NK-92 (cell line): Measurements from ENCODE around the gene MOB3B.

Source experiments
- DNase-seq: peaks from one replicate; lab custom pipeline; 2025; ENCODE audit not compliant: unreplicated experiment; lab: John Stamatoyannopoulos, UW

Gene MOB3B

DNA sequence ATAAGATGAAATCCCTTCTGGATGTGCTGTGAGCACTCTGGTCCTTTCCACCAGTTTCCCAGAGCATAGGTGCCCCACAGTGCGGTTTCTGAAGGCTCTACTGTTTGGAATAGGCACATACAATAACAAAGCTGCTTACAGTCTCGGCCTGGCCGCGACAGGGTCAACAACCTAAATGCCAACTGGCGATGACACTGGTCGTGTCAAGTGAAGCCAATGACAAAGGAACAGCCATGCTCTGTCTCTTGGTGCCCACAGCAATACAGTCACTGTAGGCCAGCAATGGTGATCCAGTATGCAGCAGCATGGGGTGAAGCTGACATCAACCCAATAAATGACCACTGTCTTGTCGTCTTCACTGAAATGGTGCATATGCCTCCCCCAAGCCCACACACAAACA, 184.8 kb downstream of the MOB3B start:
- DNase-seq = no peak

DNA sequence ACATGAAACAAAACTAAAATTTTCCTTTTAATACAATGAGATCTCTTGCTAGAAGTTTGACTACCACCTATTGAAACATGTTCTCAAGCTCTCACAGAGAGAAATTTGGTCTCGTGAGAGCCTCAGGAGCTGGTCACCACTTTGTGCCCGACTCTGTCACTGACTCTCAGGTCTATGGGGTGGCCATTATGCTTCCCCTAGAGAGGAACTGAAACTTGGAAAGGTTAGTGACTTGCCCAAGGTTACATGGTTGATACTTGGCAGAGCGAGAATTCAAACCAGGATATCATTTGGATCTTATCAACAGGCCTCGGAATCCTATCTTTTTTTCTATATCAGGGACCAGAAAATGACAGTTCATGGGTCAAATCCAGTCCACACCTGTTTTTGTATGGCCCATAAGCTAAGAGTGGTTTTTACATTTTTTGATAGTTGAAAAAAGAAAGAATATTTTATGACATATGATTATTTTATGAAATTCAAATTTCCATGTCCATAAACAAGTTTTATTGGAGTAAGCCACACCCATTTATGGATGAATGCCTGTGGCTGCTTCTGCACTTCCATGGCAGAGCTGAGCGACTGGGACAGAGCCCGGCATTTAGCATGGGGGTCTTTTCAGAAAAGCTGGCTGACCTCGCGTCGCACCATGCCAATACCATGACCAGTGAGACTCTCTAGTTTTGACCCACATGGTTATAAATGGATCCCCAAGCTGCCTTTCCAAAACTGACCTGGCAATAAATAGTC, 187.9 kb downstream of the MOB3B start:
- DNase-seq = no peak

DNA sequence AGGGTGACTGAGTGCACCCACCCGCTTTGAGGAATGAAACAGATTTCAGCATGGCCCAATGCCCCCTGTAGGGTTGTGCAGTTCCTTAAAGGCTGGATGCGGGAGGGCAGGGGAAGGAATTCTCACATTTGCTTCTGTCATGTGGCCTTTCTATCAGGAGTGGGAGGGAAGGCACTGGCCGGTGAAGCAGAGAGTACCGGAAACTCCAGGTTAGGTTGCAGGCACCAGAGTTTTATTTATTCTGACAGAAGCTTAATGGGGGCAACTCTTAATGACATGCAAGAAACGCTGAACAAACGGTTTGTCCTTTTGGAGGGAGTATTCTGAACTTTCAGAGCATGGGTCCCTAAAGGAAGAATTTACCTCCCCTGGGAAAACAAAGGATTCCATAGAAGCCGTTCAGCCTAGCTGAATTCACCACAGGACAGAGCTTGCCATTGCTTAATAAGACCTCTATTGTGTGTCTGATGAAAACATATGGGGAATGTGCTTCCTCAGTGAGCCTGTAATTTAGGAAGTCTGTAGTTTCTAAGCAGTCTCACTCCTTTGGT, 188.6 kb downstream of the MOB3B start:
- no peak for DNase-seq

DNA sequence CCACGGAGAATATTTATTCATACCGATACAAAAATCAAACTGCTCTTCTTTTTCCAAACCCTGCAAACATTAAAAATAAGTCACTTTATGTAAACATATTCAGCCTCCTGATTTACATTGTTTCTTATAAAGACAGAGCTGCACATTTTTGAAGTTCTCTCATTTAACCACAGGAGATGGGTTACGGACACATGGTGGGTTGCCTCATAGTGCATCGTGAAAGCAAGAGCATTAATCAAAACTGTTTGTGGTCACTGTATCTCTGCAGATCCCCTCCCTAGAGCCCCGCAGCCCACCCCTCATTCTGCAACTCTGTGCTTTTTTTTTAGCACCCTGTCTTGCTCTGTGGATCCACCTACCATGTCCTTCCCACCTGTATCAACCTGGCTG, 189.3 kb downstream of the MOB3B start:
- DNase-seq = no peak

DNA sequence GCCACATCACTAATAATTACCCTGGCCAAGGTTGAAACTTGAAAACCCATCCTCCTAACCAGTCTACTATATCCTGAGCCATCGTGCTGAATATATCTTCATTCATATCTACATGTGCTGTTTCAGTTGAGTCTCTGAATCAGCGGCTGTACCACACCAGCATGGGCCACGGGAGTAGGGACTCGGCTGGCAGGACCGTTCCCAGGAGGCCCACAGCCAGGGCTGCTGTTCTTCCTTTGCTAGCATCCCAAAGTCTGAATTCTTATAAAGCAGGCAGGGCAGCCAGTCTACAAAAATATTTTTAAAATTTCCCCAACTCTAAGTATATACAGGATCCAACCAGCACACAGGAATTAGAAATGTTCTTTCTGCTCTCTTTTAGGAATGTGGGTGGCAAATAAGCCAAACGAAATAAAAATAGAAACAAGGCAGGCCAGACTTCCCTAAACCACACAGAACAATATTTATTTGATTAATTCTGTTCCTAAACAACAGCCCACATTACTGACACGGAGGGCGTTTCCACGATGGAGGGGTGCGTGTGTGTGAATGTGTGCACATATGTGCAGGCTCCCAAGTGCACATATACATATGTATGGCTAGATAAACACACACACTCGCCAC, 189.8 kb downstream of the MOB3B start:
- no peak for DNase-seq

DNA sequence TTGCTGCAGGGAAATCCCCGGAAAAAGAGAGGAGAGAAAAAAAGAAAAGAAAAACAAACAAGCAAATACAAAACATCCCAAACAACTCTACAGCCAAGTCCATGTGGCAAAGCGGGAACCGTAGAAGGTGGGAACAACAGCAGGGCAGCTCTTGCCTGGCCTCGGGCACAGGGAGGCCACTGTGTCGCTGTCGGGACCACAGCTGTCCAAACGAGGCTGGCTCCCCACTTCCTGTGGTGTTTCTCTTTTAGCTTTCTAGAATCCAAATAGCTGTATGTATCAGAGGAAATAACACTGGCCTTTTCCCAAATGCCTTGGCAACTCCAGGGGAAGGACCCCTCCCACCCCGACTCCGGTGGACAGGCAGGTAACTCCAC, 191.1 kb downstream of the MOB3B start:
- no peak for DNase-seq

DNA sequence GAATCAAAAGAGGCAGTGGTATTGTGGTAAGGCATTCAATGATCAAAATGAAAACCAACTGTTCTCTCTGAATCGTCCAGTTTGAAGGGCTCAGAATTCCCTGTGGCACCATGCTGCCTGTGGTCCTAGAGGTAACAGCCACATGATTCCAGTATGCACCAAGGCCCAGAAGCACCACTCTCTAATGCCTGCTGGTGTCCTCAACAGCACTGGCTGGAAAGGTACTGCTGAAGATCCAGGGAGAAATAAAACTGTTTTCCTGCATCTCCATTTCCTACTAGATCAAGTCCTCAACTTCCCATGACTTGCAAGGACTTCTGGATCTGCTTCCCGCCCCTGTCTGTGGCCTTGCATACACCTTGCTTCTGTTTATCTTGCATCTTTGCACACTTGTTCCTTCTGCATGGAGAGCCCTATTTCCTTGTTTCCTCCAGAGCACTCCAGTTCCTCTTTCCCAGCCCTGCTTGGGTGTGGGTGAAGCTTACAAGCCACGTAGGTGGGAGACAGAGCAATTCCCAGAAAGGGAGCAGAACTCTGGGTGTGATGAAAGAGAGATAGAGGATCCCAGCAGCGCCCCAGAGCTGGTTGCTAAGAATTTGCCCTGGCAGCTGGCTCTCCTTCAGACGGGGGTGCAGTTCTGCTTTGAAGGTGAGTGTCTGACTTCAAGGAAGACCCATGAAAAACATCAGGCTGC, 191.6 kb downstream of the MOB3B start:
- no peak for DNase-seq

DNA sequence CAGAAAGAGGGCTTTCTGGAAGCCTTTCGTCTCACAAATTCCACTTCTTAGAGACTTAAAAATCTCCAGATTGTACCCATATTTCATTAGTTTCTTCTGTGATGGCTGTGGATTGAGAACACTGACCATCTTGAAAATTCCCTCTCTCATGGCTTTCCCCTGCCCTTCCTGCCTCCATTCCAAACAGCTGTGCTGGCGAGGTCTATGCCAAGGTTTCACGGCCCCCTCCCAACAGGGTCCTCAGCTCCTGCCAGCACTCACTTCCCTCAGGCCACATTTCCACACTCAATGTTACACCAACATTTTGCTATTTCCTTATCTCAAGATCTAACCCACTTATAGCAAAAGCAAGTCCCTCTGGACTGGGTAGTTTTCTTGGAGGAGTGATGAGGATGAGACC, 192.4 kb downstream of the MOB3B start:
- DNase-seq = no peak

DNA sequence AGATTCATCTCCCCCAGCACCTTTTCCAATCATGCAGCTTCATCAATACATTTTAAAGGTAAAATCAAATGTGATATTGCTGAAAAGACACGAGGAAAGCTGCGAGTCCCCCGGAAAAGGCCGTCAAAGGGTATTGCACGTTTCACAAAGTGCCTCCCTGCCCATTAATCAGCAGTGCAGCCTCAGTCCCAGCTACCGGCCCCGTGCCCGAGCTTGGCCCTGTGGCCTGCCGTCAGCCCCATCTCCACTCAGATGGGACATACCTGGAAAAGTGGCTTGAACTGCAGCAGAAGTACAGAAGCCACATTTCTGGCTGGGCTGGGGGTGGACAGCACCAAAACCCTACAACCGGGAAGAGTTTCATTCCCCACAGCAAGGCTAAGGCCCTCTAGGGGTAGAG, 192.8 kb downstream of the MOB3B start:
- no peak for DNase-seq

DNA sequence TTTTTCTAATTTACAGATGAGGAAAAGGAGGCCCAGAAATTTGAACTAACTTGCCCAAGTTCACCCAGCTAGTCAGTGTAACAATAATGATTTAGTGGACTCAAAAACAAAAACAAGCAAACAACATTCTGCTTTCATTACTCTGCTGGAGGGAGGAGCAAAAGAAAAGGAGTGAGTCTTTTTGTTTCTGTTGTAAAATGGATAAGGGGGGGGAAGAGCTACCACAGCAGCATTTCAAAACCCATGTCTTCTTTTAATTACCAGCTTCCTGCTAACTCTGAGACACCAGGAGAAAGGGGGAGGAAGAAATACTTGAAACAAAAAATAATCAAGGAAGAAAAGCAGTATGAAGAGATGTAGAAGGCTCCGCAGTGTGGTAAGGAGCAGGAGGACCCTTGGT, 193.5 kb downstream of the MOB3B start:
- no peak for DNase-seq

DNA sequence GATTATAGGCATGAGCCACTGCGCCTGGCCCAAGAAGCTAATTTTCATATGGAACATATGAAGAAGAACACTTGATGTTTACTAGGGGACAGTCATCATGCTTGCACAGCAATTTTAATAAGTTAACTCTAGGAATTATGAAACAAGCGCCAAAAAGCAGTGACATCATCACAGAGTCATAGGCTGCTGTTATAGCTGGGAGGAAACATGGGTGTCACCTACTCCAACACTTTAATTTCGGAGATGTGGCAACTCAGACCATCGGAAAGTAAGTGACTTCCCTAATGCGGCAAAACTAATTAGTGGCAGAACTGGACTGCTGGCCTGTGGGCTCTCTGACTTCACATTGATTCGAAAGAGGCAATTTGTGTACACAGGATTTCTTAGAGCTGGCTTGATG, 194.5 kb downstream of the MOB3B start:
- DNase-seq = no peak

DNA sequence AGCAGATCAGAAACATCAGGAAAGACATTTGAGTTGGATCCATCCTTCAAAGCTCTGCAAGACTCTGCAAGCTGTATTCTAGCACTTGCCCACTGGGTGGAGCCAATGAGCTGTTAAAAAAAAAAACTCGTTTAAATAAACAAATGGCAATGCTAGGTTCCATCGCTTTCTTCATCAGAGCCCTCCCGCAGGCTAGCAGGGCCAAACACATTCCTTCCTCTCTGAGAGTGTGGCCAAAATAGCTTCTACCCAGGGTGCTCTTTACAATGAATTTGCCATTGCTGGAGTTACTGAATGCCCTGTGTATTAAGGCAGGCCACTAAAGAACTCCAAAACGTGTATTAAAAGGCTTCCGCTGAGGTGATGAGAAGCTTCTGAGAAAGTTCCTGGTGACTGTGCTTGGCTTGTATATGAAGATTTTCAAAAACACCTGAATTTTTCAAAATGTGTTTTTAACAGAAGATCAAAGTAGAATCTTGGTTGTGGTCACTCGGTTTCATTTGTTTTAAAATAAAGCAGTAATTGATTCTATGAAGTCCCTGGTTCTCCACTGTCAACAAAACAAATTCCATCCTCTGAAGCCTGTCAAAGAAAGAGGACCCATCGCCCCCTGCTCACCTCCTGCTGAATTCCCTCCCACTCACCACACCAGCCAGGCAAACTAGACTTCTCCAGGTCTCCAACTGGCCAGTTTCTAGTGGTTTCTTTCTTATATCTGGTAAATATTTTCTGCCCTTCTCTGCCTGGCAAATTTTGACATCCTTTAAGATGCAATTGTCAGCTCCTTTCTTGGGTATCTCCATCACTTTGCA, 196.2 kb downstream of the MOB3B start:
- DNase-seq = no peak

DNA sequence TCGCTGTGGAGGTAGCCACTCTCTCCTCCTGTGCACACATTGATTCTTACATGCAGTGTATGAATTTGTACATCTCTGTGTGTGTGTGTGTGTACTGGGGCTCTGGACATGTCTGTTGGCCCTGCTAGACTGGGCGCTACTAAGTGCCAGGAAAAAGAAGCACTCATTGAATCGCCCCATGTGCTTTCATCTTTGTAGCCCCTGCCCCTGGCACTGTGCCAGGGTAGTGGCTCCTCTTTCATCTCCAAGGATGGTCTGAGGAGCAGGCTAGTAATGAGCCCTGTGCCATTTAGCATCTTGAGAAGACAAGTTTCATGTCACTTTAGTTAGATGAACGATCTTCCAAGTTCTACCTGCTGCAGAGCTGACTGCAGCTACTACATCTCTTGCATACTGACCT, 198.2 kb downstream of the MOB3B start:
- DNase-seq = no peak

DNA sequence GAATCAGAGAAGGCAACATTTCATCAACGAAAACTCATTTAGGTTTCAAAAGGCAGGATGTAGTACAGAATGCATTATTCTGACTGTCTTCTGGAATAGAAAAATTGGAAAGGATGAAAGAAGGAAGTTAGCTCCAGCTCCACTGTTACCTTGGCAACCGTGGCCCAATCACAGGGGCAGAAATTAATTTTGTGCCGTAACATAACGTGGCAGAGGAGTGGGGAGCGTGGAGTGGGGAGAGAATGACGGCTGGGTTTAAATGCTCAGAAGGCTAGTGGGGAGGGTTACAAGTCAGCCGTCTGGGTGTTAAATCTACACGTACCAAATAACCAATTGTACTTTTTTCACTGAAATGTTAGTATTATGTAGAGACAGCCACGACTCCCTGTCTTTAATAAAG, 200.3 kb downstream of the MOB3B start:
- DNase-seq = no peak

DNA sequence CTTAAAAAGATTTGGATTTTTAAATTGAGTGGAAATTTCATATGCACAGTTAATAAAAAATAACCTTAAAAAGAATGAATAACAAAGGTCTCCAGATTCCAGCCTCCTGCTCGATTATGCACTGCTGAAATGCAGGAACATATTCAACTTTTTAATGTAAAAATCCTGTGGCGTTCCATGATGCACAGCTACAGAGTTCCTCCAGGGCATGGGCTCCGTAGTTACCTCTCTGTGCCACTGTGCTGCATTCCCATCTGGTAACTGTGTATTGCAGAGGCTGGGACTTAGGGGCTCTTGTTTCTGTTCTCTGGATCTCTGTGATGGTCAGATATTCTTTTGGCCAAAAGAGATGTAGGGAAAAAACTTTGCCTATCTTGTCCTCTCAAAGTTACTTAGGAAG, 201.1 kb downstream of the MOB3B start:
- DNase-seq = no peak

DNA sequence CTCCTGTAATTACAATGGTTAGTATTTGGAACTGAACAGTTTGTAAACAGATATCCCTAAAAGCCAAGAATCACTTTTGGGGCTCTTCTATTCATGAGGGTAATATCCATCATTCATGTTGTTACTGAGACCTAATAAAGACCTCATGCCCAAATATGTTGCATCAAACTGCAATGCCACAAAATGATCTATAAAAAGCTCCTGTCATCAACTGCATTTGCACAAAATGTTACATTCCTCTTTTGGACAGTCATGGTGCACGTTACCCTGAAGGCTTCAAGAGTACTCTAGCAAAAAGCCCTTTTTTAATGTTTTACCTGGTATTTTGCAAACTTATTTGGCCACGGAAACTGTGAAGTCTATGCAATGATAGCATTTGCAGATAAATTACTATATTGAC, 218.4 kb downstream of the MOB3B start:
- no peak for DNase-seq

DNA sequence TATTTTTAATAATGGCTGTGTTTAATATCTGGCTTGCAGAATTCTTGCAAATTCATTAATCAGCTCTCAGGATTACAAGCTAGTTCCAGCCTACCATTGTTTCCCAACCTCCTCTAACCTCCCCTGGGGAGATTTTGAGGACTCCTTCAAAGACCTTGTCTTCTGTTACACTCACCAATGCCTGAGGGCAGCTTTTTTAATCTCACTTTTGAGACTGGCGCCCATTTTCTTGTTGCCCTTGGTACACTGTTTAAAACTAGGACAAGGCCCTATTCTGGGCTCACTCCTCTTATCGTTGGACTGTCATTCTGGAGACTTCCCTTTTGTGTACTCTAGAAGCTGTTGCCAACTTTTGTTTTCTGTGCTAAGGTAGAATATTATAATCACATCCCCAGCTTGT, 219.0 kb downstream of the MOB3B start:
- DNase-seq = no peak

DNA sequence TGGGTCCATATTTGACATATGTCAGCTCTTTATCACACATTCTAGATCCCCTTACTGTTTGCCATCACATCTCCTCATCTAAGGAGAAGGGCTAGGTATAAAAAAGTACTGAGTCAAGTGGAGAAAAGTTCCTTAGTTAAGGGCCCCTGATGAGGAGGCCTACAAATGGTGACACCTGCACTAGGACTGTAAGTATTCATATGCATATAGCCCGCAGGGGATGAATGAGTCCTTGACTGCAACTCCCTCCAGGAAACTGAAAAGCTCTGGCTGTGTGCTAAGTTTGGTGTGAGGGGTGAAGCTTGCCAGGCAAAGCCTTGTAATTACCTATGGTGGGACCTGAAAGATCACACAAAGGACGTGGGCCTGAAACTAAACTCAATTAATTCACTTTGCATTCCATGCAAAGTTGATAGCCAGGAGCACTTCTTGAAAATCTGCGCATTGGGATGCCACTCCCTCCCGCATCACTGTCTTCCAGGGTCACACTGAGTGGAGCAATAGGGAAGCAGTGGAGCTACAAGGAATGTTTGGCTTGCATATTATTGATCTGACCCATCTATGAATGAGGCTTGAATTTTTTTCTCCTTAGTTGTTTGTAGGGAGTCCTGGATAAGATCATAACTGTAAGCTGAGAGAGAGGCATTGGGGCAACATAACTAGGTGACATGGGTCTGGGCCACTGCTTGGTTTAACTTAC, 220.8 kb downstream of the MOB3B start:
- DNase-seq = no peak

DNA sequence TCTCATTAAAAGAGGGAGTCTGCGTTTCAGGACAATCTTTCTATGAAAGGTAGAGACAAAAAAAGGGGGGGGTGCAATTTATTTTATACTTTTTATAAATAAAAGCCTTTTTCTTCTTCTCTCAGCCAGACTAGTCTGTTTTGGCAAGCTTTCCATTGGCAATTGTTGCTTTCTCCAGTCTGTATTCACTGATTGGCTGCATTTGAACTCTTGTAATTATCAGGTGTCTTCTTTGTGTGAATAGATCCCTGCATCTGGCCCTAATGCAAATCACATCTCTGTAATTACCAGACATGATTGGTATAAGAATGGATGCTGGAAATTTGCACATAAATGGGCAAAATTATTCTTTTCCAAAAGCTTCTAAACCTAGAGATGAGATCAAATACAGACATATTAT, 225.1 kb downstream of the MOB3B start:
- DNase-seq = no peak

DNA sequence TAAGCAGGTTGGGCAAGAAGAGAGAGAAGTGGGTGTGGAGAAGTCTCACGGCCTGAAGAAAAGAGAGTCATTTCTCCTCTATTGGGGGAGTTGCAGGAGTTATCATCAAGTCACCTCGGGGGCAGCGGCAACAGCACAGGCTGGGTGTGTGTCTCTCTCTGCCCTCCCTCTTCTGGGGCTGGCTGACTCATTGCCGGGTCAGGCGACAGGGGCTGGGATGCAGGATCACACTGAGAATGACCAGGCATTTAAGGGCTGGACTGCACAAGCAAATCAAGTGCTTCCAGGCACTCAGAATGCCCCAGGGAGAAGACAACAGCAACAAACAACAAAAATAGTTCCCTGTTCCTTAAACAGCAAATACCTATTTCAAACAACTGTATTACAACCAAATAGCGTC, 226.4 kb downstream of the MOB3B start:
- DNase-seq = no peak

DNA sequence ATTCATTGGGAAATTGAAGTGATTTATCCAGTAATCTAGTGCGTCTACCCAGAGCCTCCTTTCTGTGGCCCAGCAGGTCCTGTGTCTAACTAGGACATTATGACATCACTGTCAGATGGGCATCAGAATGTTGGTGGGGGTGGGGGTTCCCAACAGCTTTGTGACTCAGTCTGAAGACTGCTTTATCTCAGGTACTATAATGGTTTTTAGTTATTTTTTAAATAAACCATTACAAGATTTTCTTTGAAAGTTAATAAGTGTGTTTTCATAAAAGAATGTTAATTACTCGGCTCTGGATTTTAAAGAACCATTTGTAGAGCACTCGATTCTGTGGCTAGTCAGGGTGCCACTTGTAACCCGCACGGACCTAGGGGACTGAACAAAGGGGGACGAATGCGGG, 232.6 kb downstream of the MOB3B start, which contains the start of gene EQTN:
Gene EQTN (minus strand): TSS at position 101 of the 400 bp plus-strand sequence. CDS start 95 bp downstream, at position 6.
- no peak for DNase-seq
